SU-DHL-6 (cell line): ENCODE measurements around the gene PGF.

Experiments used
- CTCF ChIP-seq: fragments of 200-600 bp; sonication (generic); IDR thresholded peaks from one replicate; pipeline ENCODE4 v1.5.1; 2017; ENCODE audit warnings: antibody characterized with exemption, mild to moderate bottlenecking, low read length, moderate library complexity; ENCODE audit not compliant: insufficient read depth, poor library complexity, severe bottlenecking
- EZH2phosphoT487 ChIP-seq: fragments of 200-600 bp; sonication (generic), shearing (Covaris generic); conservative IDR thresholded peaks from 2 replicates; pipeline ENCODE4 v1.6.1; 2018; ENCODE audit warnings: mild to moderate bottlenecking, antibody characterized with exemption, low read length, moderate library complexity, mixed read lengths

DNA sequence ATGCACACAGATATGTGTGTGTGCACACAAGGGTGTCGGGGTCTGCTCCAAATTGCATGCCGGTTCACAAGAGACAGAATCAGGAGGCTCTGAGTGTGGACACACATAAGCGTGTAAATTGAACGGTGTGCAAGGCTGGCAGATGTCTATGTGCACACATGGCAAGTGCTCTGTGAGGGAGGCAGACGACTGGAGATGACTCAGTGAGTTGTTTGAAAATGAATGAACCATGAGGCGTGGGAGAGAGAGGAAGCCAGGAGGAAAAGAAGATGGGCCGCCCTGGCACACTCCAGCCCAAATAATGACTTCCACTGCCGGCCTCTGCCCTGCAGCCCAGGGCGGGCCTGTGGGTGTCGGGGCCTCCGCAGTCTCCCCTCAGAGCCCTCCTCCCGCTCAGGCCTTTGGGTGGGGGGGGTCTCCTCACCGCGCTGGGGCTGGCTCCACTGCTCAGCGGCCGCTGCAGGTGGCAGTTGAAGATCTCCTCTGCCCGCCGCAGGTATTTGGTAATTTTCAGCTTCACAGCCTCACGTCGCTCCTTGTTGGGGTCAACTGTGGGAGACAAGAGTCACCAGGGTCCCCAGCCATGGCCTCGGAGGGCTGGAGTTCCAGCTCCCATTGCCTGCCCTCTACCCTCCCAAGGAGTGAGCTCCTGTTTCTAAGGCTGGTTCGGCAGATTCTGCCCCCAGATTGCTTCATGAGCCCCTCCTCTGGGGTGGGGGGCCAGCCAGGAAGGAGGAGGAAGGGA is 35.8 kb downstream of the PGF start:
- TF ChIP-seq CTCF, result no peak
- TF ChIP-seq EZH2phosphoT487, result no peak
